Right lobe of liver (tissue), 6 donors: ENCODE data around the gene TMEM144. TPM values are rescaled to one million over a fixed set of nuclear protein-coding genes. Genes with fewer than 3 reads are reported as not detected.
A peak's percentile ranks its signal among the peaks of the same experiment; 100 is the strongest.

Experiments
- ATAC-seq, 4 donors: fragments of 200-7000 bp; cut with Tn5 transposase; one replicate each; pipeline ENCODE4 v1.9.1; 2020; ENCODE audit warnings: mild to moderate bottlenecking in 4 of 4, moderate library complexity in 4 of 4
- DNase-seq, 3 donors: peaks; one replicate each; pipeline ENCODE4 v3.0.0-alpha.2; 2020
- H3K27ac ChIP-seq, 3 donors: fragments of 200-600 bp; one replicate each; pipeline ENCODE4 v1.8.0; 2022
- H3K27me3 ChIP-seq, 2 donors: fragments of 200-600 bp; one replicate each; pipeline ENCODE4 v1.8.0; 2022
- H3K36me3 ChIP-seq, 4 donors: fragments of 200-600 bp; sonication (generic) in 1 of 4; one replicate each; pipeline versions ENCODE4 v1.5.1 to v1.8.0; 2017 to 2022; ENCODE audit warnings: control low read depth in 1 of 4
- H3K4me1 ChIP-seq, 4 donors: fragments of 200-600 bp; sonication (generic) in 1 of 4; one replicate each; pipeline versions ENCODE4 v1.5.1 to v1.8.0; 2017 to 2022; ENCODE audit warnings: control low read depth in 1 of 4
- H3K4me3 ChIP-seq, 3 donors: fragments of 200-600 bp; one replicate each; pipeline ENCODE4 v1.8.0; 2022
- H3K9me3 ChIP-seq, 4 donors: fragments of 200-600 bp; sonication (generic) in 1 of 4; one replicate each; pipeline versions ENCODE4 v1.5.1 to v1.8.0; 2017 to 2022; ENCODE audit warnings: control low read depth in 1 of 4
- POLR2A ChIP-seq: fragments of 450-650 bp; IDR thresholded peaks from one replicate; pipeline ENCODE4 v1.6.1; 2017; ENCODE audit warnings: antibody characterized with exemption, mild to moderate bottlenecking
- WGBS: methylation state at CpG from one replicate; pipeline ENCODE4 v1.1.6; 2018; ENCODE audit warnings: low coverage, low lambda C conversion rate; ENCODE audit not compliant: insufficient coverage; ENCODE audit errors: missing lambda C conversion rate; 5-methylcytosine and 5-hydroxymethylcytosine counted together
- intact Hi-C, 2 donors: fragments of 100-400 bp; cut with DNase I; formaldehyde crosslinking; loops; one replicate each; pipeline versions ENCODE4 v1.11.2 to v1.14.1; 2022
- total RNA-seq, 6 experiments: library from RNA; depleted of rRNA in 2 of 6; stranded (reverse); fragments of >200 nt in 2 of 6; fragmentation: NEBNext Ultra II Directional in 3 of 6; extraction: Animal tissue kit (Norgen Biotek cat#: 25700) in 3 of 6; gene quantifications; one replicate each; pipeline versions ENCODE4 v1.1.0 to v1.2.4, GENCODE V29; 2016 to 2023
- TF ChIP-seq, protein P1 (sequence below), 4 donors: fragments of 200-600 bp in 3 of 4; fragments of 450-650 bp in 1 of 4; IDR thresholded peaks; one replicate each; pipeline versions ENCODE4 v1.5.1 to v1.8.0; 2016 to 2022; ENCODE audit warnings: antibody characterized with exemption in 4 of 4, mild to moderate bottlenecking in 2 of 4
- donor health status: DM: no; HTN: yes; CAD: no.
- donor health status: DM: no; HTN: no; CAD: no.
- donor health status: DM: no; HTN: no; CAD: no.
- donor health status: DM: no; HTN: yes; CAD: no.
- donor health status: DM: no; HTN: yes; CAD: no.

TMEM144 gene
- total RNA-seq, 6 experiments from 2014 or later: 1.3 to 6.7 (median 2.1) TPM

DNA sequence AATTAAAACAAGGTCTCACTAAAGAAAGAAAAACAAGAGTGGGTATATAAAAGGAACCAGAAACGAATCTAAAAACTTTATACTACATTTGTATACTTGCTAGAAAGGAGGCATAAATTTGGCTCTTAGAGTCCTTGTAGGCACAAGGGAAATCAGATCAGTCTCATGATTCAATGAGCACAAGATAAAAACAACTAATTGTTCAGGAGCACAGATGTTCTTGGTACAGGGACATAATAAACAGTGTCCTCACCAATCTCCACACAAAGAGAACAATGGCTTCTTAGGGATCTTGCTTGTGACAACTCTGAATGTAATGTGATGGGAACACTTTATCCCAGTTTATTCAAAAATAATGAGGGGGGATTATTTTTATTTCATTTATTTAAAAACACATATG lies 28.3 kb downstream of the TMEM144 start:
- intact Hi-C loops: no loop called here
- H3K27me3 ChIP-seq: no peaks in the 10 kb centered on the region
- no peaks in the 10 kb centered on the region for H3K9me3 ChIP-seq
- DNase-seq (no peak), ATAC-seq (no peak)
- H3K27ac ChIP-seq: no peak overlapping the region
- WGBS: 60% methylated on average over 1 of the region's 1 CpG
- H3K4me1 ChIP-seq: no peaks in the 10 kb centered on the region
- no peak overlapping the region for H3K4me3 ChIP-seq
- H3K36me3 ChIP-seq: no peaks in the 10 kb centered on the region
- TF ChIP-seq, protein P1, sequence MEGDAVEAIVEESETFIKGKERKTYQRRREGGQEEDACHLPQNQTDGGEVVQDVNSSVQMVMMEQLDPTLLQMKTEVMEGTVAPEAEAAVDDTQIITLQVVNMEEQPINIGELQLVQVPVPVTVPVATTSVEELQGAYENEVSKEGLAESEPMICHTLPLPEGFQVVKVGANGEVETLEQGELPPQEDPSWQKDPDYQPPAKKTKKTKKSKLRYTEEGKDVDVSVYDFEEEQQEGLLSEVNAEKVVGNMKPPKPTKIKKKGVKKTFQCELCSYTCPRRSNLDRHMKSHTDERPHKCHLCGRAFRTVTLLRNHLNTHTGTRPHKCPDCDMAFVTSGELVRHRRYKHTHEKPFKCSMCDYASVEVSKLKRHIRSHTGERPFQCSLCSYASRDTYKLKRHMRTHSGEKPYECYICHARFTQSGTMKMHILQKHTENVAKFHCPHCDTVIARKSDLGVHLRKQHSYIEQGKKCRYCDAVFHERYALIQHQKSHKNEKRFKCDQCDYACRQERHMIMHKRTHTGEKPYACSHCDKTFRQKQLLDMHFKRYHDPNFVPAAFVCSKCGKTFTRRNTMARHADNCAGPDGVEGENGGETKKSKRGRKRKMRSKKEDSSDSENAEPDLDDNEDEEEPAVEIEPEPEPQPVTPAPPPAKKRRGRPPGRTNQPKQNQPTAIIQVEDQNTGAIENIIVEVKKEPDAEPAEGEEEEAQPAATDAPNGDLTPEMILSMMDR (IDR thresholded peaks at IDR 0.05): no peak
- no peak for TF ChIP-seq POLR2A

DNA sequence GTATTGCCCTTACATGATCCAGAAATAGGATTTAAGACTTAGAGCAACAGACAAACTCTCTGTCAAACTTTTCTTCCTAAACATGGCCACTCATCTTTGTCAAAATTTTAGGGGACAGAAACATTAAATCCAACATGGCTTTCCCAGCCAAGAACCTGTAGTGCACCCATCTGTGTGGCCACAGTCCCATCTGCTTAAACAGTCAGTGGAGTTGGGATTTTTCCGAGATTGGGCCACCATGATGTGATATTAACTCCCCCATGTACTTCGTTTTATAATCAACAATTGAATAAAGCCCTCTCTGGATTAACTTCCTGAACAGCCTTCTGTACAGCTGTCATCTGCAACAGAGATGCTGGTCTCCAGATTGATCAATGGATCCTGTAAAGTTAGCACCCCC lies 28.9 kb downstream of the TMEM144 start:
- H3K4me1 ChIP-seq: no peaks in the 10 kb centered on the region
- H3K27me3 ChIP-seq: no peaks in the 10 kb centered on the region
- no peak for DNase-seq
- ATAC-seq: no peak
- TF ChIP-seq, protein P1 (IDR thresholded peaks at IDR 0.05): no peak
- no peak for TF ChIP-seq POLR2A
- intact Hi-C loops: no loop called here
- no peak overlapping the region for H3K27ac ChIP-seq
- no peak overlapping the region for H3K4me3 ChIP-seq
- WGBS: 54% methylated on average over 2 of the region's 2 CpGs
- H3K9me3 ChIP-seq: no peaks in the 10 kb centered on the region
- no peaks in the 10 kb centered on the region for H3K36me3 ChIP-seq

DNA sequence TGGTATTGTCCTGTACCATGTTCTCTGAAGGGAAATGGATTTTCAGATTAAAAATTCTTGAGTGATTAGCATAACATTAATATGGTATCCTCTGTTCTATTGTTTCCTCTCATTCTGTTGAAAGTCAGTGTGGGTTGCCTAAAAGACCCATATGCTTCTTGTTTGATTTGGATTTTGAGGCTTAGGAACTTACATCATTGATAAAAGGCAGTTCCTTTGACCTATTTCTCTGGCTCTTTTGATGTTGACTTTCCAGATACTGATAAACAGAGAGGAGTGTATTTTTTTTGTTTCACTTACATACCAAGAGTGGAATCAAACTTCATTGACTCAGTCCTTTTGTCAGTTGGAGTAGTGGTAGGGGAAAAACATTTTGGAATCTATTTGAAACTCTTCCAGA lies 32.8 kb downstream of the TMEM144 start:
- intact Hi-C loops: no loop called here
- no peak for DNase-seq
- H3K4me1 ChIP-seq: no peaks in the 10 kb centered on the region
- no peaks in the 10 kb centered on the region for H3K27me3 ChIP-seq
- H3K27ac ChIP-seq: no peak overlapping the region
- H3K9me3 ChIP-seq: no peaks in the 10 kb centered on the region
- H3K36me3 ChIP-seq: no peaks in the 10 kb centered on the region
- TF ChIP-seq POLR2A: no peak
- TF ChIP-seq, protein P1 (IDR thresholded peaks at IDR 0.05): no peak
- no peak overlapping the region for H3K4me3 ChIP-seq
- peak in 3 of 4 donors; percentile 12 to 78 (median 63) for ATAC-seq

DNA sequence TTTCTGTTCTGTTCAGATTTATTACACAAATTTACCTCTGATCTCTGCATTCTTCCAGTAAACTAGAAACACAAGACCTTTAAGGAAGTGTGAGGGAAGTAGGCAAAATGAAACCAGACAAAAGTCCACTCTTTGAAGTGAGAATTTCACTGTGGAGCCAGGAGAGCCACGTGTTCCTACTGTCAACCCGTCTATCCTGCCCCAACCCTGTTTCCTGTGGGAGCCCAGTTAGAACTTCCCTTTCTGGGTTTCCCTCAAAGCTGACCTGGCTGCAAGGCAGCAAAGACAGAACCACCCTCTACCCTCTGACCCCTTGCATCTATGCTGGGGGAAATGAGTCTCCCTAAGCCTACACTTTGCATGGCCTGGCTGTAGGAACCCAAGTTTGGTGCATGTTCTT lies 40.0 kb downstream of the TMEM144 start:
- H3K4me3 ChIP-seq: no peak overlapping the region
- H3K27ac ChIP-seq: no peak overlapping the region
- ATAC-seq (peak; percentile 50 to 70 (median 59)), DNase-seq (no peak)
- H3K4me1 ChIP-seq: no peaks in the 10 kb centered on the region
- H3K36me3 ChIP-seq: no peaks in the 10 kb centered on the region
- TF ChIP-seq, protein P1 (IDR thresholded peaks at IDR 0.05): no peak
- no peak for TF ChIP-seq POLR2A
- H3K27me3 ChIP-seq: no peaks in the 10 kb centered on the region
- 14% methylated on average over 2 of the region's 2 CpGs for WGBS
- intact Hi-C loops: loop anchor here (10.0 kb wide), 1 partner anchor 374 kb away; no protein-coding TSS in a partner anchor
- no peaks in the 10 kb centered on the region for H3K9me3 ChIP-seq
